ENCODE data around the gene FXR2.

The FXR2 gene

GRCh38 chr17:7544911-7545310 is 69.8 kb downstream of the FXR2 start:
- no peak for DNase-seq
